ENCODE results near the gene BBS2. TPM values are rescaled to one million over a fixed set of nuclear protein-coding genes. Genes with fewer than 3 reads are reported as not detected.

Gene BBS2
- total RNA-seq, 1 donor from 2014 or later = 64.5 TPM

DNA sequence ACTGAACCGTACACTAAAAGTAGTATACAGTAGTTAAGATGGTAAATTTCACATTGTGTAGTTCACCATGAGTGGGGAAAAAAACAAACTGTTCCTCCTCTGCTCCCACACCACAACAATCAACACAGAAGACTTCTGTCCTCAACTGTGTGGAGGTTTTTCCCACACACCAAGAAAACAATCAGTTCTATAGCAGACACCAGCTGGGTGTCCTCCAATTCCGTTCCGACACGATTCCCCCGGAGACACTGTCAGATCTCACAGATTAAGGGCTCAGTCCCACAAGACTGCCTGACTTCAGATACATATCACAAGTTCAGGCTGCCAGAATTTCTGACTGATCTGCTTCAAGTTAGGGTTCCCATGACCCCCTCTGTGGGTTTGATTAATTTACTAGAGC is 31.8 kb downstream of the BBS2 start:
- Histone ChIP-seq H3K79me2 (ENCODE audit: low read depth) (no peaks in the 10 kb centered on the region), H3K4me1 (no peaks in the 10 kb centered on the region), H3K9ac (no peak overlapping the region), H3K36me3 (no peaks in the 10 kb centered on the region), H3K4me2 (no peak overlapping the region), H2AFZ (replicated peaks) (no peak overlapping the region), H3K4me3 (no peak overlapping the region), H3K27me3 (no peaks in the 10 kb centered on the region), H3F3A (ENCODE audit: low read depth) (no peaks in the 10 kb centered on the region), H4K20me1 (ENCODE audit: low read depth) (no peaks in the 10 kb centered on the region), H3K27ac (no peak overlapping the region), H3K9me3 (ENCODE audit: low read depth) (no peaks in the 10 kb centered on the region)
- TF ChIP-seq EZH2phosphoT487 (IDR thresholded peaks at IDR 0.05) (no peak), EZH2 (IDR thresholded peaks at IDR 0.05) (no peak)
- TF ChIP-seq, protein P1, sequence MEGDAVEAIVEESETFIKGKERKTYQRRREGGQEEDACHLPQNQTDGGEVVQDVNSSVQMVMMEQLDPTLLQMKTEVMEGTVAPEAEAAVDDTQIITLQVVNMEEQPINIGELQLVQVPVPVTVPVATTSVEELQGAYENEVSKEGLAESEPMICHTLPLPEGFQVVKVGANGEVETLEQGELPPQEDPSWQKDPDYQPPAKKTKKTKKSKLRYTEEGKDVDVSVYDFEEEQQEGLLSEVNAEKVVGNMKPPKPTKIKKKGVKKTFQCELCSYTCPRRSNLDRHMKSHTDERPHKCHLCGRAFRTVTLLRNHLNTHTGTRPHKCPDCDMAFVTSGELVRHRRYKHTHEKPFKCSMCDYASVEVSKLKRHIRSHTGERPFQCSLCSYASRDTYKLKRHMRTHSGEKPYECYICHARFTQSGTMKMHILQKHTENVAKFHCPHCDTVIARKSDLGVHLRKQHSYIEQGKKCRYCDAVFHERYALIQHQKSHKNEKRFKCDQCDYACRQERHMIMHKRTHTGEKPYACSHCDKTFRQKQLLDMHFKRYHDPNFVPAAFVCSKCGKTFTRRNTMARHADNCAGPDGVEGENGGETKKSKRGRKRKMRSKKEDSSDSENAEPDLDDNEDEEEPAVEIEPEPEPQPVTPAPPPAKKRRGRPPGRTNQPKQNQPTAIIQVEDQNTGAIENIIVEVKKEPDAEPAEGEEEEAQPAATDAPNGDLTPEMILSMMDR (IDR thresholded peaks at IDR 0.05) = no peak
- H3K4me1 Mint-ChIP-seq = peaks cover 4% of the 10 kb centered on the region
- no peak overlapping the region for H3K27ac Mint-ChIP-seq
- H3K36me3 Mint-ChIP-seq = peaks cover 25% of the 10 kb centered on the region
- DNase-seq (ENCODE audit: low spot score) = no peak
- no peaks in the 10 kb centered on the region for H3K27me3 Mint-ChIP-seq (ENCODE audit: insufficient read depth, low read depth)
- H3K4me3 Mint-ChIP-seq = no peak overlapping the region
- no peaks in the 10 kb centered on the region for H3K9me3 Mint-ChIP-seq

DNA sequence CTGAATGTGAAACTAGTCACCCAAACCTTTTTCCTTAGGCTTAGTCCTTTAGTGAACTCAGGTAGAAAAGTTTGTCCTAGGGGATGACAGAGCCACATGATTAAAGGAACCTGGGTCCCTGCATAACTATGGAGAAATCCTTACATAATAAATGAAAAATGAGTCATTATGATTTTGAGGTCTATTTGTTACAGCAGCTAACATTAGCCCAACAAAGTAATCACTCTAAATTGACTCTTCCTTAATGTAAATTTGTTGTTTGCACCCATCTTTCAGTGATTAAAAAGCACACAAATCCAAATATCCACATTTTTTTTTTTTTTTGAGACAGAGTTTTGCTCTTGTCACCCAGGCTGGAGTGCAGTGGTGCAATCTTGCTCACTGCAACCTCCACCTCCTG is 36.4 kb downstream of the BBS2 start:
- H3K36me3 ChIP-seq = no peaks in the 10 kb centered on the region
- H2AFZ ChIP-seq (replicated peaks) = no peak overlapping the region
- H3K4me1 ChIP-seq = no peaks in the 10 kb centered on the region
- no peaks in the 10 kb centered on the region for H3F3A ChIP-seq (ENCODE audit: low read depth)
- no peak overlapping the region for H3K27ac ChIP-seq
- no peaks in the 10 kb centered on the region for H4K20me1 ChIP-seq (ENCODE audit: low read depth)
- H3K79me2 ChIP-seq (ENCODE audit: low read depth) = no peaks in the 10 kb centered on the region
- no peak overlapping the region for H3K4me3 ChIP-seq
- H3K27me3 ChIP-seq = no peaks in the 10 kb centered on the region
- no peak overlapping the region for H3K4me2 ChIP-seq
- no peaks in the 10 kb centered on the region for H3K9me3 ChIP-seq (ENCODE audit: low read depth)
- Mint-ChIP-seq H3K27ac (no peak overlapping the region), H3K9me3 (no peaks in the 10 kb centered on the region), H3K4me1 (peaks cover 4% of the 10 kb centered on the region), H3K27me3 (ENCODE audit: insufficient read depth, low read depth) (no peaks in the 10 kb centered on the region), H3K4me3 (no peak overlapping the region), H3K36me3 (peaks cover 25% of the 10 kb centered on the region)
- TF ChIP-seq EZH2phosphoT487 (IDR thresholded peaks at IDR 0.05) = no peak
- no peak for TF ChIP-seq EZH2 (IDR thresholded peaks at IDR 0.05)
- TF ChIP-seq, protein P1 (IDR thresholded peaks at IDR 0.05) = no peak
- H3K9ac ChIP-seq = no peak overlapping the region
- no peak for DNase-seq (ENCODE audit: low spot score)

DNA sequence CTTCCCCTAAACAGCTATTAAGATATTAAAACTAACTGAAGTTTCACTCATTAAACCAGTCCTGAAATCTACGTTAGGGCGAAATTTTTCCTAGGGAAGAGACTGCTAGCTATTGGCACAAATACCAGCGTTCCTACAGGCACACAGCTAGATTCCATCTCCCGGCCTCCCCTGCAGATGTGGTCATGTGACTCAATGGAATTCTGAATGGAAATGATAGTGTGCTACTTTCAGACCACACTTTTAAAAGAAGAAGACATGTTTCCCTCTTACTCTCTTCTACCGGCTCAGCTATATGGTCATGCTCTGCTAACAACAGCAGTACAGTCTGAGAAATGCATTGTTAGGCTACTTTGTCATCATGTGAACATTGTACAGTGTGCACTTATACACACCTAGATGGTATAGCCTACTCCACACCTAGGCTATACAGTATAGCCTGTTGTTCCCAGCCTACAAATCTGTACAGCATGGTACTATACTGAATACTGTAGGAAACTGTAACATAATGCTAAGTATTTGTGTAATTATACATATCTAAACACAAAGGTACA is 37.1 kb downstream of the BBS2 start:
- Mint-ChIP-seq H3K27me3 (ENCODE audit: insufficient read depth, low read depth) (no peaks in the 10 kb centered on the region), H3K36me3 (peaks cover 25% of the 10 kb centered on the region), H3K4me1 (no peaks in the 10 kb centered on the region), H3K4me3 (no peak overlapping the region), H3K27ac (no peak overlapping the region), H3K9me3 (no peaks in the 10 kb centered on the region)
- H3F3A ChIP-seq (ENCODE audit: low read depth) = no peaks in the 10 kb centered on the region
- H3K27me3 ChIP-seq = no peaks in the 10 kb centered on the region
- H3K9ac ChIP-seq = no peak overlapping the region
- TF ChIP-seq, protein P1 (IDR thresholded peaks at IDR 0.05) = no peak
- no peak for TF ChIP-seq EZH2phosphoT487 (IDR thresholded peaks at IDR 0.05)
- no peak for TF ChIP-seq EZH2 (IDR thresholded peaks at IDR 0.05)
- no peak overlapping the region for H3K4me2 ChIP-seq
- no peaks in the 10 kb centered on the region for H3K36me3 ChIP-seq
- no peak overlapping the region for H2AFZ ChIP-seq (replicated peaks)
- H3K4me1 ChIP-seq = no peaks in the 10 kb centered on the region
- H4K20me1 ChIP-seq (ENCODE audit: low read depth) = no peaks in the 10 kb centered on the region
- H3K4me3 ChIP-seq = no peak overlapping the region
- H3K9me3 ChIP-seq (ENCODE audit: low read depth) = no peaks in the 10 kb centered on the region
- no peaks in the 10 kb centered on the region for H3K79me2 ChIP-seq (ENCODE audit: low read depth)
- H3K27ac ChIP-seq = no peak overlapping the region
- DNase-seq (ENCODE audit: low spot score) = no peak

Data from neural progenitor cell (in vitro differentiated cells).